ENCODE measurements around the gene ADCYAP1R1.

GRCh38 chr7:31017032-31017675, 35.0 kb upstream of the ADCYAP1R1 start:
- TF ChIP-seq CTCF (IDR thresholded peaks at IDR 0.05) (no peak), POLR2A (IDR thresholded peaks at IDR 0.05) (no peak)
